HG03175 (cell line): ENCODE results near the gene UBE2V1.
A peak's percentile ranks its signal among the peaks of the same experiment; 100 is the strongest.
"Not testable (repeated sequence)": the region's sequence is repeated elsewhere in the genome, so short reads cannot be mapped to it uniquely, and the experiment has no call there.

Source experiments
- ATAC-seq: cut with Tn5 transposase; IDR thresholded peaks from one replicate; pipeline ENCODE4 v1.9.1; 2021; ENCODE audit warnings: mild to moderate bottlenecking, moderate library complexity; ENCODE audit not compliant: unreplicated experiment

UBE2V1 gene

DNA sequence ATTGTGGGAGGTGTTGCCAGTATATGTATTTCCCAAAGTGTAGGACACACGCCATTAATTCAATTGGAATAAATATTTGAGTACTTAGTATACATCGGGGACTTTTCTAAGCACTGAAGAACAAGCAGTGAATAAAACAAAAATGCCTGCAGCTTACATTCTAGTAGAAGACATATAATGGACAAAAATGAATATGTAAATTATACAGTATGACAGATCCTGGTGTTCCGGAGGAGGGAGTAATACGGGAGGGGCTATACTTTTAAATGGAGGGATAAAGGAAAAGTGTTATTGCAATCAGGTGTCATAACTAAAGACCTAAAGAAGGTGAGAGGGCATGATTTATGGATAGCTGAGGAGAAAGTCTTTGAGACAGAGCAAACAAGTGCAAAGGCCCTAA, 15.1 kb downstream of the UBE2V1 start:
- ATAC-seq = no peak

GRCh38 chr20:50096237-50096636, 16.7 kb downstream of the UBE2V1 start:
- ATAC-seq = no peak

- no peak for ATAC-seq
Measured at GRCh38 chr20:50095476-50096078, 17.4 kb downstream of the UBE2V1 start.

- ATAC-seq = no peak
Measured at GRCh38 chr20:50094522-50094921, 18.4 kb downstream of the UBE2V1 start.

GRCh38 chr20:50093240-50093639, 19.7 kb downstream of the UBE2V1 start:
- ATAC-seq = no peak

DNA sequence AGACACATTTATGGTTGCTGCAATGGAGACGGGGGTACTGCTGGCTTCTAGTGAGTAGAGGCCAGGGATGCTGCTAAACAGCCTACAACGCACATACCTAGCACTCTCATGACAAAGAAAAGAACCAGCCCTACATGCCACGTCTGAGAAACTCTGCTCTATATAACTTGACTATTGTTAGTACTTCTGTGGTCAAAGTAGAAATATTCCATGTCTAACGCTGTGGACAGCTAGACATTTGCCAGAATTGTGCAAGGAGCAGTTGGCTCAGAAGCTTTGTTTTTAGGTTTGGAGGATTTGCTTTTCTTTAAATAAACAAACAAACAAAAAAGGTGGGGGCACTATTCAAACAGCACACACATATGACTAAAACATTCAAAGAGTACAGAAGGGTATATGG, 20.5 kb downstream of the UBE2V1 start:
- no peak for ATAC-seq

DNA sequence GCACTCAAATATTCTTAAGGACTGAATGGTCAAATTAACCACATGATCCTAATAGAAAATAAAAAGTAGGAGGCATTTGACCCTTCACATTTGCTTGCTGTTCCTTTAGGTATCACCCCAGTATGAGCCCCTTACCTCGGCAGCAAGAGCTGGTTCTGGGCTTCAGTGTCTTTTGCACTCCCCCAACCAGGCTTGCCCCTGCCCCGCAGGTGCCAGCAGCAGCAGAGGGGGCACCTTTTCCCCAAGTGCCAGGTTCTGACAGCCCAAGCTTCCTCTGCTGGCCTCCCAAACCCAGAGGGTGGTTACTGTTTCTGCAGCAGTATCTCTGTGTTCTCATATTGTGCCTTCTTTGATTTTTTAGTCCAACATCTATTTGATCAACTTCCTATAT, 23.2 kb downstream of the UBE2V1 start:
- no peak for ATAC-seq

- ATAC-seq = no peak
Measured at GRCh38 chr20:50089140-50089786, 23.7 kb downstream of the UBE2V1 start.

DNA sequence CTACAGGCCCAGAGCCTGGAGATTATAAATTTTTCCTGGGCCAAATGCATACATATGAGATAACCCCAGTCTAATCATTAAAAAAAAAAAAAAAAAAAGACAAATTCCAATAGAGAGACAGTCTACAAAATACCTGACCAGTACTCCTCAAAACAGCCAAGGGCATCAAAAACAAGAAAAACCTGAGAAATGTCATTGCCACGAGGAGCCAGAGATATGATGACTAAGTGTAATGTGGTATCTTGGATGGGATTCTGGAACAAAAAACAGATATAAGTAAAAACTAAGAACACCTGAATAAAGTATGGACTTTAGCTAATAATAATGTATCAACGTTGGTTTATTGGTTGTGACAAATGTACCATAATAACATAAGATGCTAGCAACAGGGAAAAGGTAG, 24.9 kb downstream of the UBE2V1 start:
- ATAC-seq = no peak

DNA sequence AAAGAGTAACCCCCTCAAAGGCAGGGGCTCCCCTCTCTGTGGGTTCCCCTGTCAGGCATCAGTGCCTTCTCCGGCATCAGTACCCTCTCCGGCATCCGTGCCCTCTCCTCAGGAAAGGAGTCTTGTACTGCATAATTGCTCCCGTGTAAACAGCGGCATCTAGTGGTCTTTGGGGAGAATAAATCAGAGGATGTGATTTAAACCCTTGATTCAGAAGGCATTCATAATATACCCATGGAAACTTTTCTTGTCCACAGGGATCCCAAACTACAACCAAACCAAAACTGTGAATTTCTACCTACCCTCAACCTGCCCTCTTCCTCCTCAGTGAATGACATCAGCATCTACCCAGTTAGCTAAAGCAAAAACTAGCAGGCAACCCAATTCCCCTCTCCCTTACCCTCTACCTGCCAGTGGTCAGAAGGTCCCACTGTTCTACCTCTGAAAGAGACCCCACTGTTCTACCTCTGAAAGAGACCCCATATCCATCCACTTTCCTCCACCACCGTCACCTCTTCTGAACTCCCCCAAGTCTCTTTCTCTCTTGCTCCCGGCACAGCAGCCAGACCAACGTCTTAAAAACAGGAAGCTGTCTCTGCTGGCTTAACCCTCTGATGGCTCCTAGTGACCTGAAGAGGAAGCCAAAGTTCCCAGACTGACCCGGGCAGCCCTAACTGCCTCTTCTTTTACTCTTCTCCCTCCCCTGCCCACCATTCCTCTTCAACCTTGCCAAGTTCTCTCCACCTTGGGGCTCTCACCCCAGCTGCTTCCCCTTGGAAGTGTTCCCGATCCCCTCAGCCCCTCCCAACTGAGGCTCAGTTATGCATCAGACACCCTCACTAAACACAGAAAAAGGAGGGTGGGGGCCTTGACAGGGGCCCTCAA, 27.2 kb downstream of the UBE2V1 start:
- peak; percentile 41 for ATAC-seq

GRCh38 chr20:50085146-50085480, 27.8 kb downstream of the UBE2V1 start:
- ATAC-seq = no peak

DNA sequence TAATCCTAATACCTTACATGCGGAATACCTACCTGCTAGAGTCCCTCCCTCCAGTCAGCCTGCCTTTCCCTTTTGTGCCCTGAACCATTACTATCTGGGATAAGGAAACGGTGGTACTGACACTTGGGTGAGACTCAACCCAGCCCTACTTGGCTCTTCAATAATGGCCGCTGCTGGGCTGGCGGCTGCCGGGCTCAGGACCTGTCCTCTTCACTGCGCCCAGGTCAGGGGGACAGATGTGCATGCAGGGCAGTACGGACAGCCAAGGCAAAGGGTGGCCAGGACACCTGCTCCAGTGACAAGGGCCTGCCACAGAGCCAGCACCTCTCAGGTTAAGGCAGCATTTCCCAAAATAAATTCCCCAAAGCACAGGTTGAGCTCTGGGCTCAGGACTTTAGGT, 29.9 kb downstream of the UBE2V1 start:
- no peak for ATAC-seq

DNA sequence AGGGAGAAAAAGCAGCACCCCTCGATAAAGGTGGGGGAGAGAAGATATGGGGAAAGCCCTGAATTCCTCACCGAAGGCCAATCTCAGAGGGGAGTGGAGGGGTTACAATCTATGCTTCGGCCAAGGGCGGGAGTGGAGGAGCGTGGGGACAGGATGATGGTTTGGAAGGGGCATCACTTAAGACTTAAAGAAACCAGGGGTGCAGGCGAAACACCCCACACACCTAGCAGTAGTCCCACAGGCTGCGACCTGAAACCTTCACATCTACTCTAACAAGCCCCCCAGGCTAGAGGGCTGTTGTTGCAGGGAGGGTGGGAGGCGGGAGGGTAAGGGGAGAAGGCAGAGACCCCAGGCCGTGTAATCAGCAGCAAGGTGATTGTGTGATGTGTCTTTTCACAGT, 30.9 kb downstream of the UBE2V1 start:
- not testable (repeated sequence) for ATAC-seq

DNA sequence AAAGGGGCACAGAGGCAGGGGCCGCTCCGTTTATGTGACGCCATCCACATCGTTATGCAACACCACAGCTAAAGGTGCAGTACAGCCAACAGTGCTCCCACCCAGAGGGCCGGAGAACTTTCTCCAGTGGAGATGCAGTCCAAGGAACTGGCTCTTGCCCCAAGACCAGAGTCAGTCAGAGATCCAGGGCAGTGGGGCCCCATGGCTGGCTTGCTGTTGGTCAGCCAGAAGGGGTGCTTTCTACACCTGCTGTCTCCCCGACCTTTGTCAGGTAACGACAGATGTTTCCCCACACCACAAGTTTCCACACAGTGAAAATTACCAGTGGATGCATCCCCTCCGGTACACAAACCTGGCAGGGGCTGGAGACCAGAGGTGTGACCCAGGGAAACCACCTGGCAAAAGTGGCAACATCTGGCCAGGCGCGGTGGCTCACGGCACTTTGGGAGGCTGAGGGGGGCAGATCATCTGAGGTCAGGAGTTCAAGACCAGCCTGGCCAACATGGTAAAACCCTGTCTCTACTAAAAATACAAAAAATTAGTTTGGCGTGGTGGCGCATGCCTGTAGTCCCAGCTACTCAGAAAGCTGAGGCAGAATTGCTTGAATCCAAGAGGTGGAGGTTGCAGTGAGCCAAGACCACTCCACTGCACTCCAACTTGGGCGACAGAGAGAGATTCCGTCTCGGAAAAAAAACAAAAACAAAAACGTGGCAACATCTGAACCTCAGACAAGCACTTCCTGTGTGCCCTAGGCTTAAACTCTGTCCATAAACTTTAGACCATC, 34.9 kb downstream of the UBE2V1 start:
- no peak for ATAC-seq

- ATAC-seq = no peak
Measured at GRCh38 chr20:50073500-50073899, 39.5 kb downstream of the UBE2V1 start.

GRCh38 chr20:50071039-50071888, 41.7 kb downstream of the UBE2V1 start:
- ATAC-seq = peak; percentile 88

GRCh38 chr20:50070361-50070760, 42.6 kb downstream of the UBE2V1 start:
- no peak for ATAC-seq

- no peak for ATAC-seq
Measured at GRCh38 chr20:50068041-50068651, 44.8 kb downstream of the UBE2V1 start.

DNA sequence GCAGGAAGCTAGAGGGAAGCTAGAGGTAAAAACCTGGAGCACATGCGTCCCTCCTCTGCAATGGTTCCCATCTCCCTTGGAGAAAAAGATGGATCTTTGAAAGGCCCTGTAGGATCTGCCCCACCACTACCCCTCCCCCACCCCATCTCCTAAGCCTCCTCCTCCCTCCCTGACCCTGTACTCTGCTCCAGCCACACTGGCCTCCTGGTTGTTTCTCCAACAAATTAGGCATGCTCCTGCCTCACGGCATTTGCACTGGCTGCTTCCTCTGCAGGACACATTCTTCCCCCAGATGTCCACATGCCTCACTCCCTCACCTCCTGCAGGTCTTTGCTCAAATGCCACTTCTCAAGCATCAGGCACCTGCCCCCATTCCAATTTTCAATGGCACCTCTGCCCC, 45.5 kb downstream of the UBE2V1 start:
- ATAC-seq = no peak

- no peak for ATAC-seq
Measured at GRCh38 chr20:50067018-50067417, 45.9 kb downstream of the UBE2V1 start.
